ENCODE data around the gene NOPCHAP1.
"Not testable (repeated sequence)": the region's sequence is repeated elsewhere in the genome, so short reads cannot be mapped to it uniquely, and the experiment has no call there.

Gene NOPCHAP1, protein sequence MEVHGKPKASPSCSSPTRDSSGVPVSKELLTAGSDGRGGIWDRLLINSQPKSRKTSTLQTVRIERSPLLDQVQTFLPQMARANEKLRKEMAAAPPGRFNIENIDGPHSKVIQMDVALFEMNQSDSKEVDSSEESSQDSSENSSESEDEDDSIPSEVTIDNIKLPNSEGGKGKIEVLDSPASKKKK

DNA sequence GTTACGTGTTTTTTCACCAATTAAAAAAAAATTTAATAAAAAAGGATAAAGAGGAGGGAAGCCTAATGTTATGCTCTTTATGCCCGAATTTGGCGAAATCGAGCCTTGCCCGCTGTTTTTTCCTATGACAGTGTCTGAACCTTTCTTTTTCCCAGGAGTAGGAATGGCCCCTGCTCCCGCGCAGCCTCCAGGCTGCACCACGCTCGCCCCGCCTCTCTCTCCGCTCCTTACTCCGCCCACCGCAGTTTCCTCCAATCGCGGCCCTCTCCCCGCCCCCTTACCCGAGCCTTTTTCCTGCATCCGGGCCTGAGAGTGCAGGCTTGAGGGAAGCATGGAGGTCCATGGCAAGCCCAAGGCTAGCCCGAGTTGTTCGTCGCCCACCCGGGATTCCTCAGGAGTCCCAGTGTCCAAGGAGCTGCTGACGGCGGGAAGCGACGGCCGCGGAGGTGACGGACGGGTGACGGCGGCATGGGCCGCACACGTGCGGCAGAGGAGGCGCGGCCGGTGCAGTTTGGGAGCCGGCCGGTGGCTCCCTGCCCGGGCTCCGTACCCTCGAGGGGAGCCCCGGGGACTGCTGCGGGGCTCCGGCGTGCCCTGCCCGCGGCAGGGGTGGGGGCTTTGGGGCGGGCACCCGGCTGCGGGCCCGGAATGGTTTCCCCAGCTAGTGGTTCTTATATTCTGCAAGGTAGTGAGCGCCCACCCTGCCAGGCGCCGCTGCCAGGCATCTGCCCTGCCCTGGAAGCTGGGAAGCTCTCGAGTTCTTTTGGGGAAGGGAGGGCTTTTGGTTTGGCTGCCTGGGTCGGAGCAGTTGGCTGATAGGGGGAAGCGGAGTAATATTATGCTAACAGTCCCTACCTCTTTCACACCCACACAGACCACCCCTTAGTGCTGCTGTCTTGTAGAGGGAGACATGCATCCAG, at the start of gene NOPCHAP1:
TSS of gene NOPCHAP1 (plus strand) at position 295 of the 920 bp plus-strand sequence. CDS start at position 332, 37 bp downstream.
- DNase-seq (ENCODE audit: low spot score): peak; percentile 90

DNA sequence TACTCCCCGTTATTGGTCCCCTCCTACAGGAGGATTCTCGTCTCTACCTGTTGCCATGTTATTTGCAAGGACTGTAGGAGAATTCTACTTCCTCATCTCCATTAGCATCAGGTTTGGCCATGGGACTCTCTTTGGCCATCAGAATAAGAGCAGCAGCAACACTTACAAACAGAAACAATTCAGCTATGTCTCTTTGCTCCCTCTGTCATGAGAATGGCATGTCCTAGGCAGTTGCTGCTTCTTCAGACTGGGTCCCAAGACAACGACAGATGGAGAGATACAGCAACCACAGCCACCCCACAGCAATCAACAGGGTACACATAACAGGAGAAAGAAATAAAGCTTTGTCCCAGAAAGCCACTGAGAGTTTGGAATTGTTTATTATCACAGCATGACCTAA, 47.7 kb upstream of the NOPCHAP1 start:
- DNase-seq (ENCODE audit: low spot score): no peak

DNA sequence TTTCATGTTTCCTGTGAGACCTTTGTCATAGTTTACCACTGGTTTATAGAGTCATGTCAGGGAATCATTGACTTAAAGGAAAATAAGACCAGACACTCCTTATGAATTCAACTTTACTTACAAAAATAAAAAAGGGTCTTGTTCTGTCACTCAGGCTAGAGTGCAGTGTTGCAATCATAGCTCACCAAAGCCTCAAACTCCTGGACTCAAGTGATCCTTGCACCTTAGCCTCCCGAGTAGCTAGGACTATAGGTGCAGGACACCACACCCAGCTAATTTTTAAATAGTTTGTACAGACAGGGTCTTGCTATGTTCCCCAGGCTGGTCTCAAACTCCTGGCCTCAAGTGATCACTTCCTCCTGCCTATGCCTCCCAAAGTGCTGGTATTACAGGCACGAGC, 47.0 kb upstream of the NOPCHAP1 start:
- no peak for DNase-seq (ENCODE audit: low spot score)

DNA sequence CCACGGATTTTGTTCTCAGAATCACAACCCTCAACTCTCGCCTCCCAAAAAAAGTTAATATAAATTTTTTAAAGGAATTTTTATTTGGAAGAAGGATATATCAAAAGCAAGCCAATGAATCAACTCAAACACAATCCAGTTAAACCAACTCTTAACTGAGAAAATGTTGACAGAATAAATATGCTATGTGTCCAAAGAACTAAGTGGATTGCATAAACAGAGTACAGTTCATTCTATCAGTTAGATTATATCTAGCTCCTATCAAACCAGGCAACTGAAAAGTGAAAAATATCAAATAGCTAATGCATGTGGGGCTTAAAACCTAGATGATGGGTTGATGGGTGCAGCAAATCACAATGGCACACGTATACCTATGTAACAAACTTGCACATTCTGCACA, 44.7 kb upstream of the NOPCHAP1 start:
- DNase-seq (ENCODE audit: low spot score): no peak

DNA sequence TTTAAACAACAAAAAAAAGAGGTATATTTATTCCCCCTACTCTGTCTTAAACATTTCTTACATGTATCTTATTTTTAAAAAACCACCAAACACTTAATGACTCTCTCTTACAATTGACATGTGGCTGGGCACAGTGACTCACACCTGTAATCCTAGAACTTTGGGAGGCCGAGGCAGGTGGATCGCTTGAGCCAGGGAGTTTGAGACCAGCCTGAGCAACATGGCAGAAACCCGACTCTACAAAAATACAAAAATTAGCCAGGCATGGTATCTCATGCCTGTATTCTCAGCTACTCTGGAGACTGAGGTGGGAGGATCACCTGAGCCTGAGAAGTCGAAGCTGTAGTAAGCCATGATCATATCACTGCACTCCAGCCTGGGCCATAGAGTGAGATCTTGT, 44.0 kb upstream of the NOPCHAP1 start:
- DNase-seq (ENCODE audit: low spot score): no peak

DNA sequence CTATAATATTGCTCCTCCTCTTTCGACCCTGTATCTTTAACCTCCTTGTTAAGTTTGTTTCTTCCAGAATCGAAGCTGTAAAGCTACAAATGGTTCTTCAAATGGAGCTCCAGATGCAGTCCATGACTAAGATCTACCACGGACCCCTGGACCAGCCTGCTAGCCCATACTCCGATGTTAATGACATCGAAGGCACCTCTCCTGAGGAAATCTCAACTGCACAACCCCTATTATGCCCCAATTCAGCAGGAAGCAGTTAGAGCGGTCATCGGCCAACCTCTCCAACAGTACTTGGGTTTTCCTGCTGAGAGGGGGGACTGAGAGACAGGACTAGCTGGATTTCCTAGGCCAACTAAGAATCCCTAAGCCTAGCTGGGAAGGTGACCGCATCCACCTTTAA, 42.7 kb upstream of the NOPCHAP1 start:
- not testable (repeated sequence) for DNase-seq (ENCODE audit: low spot score)

DNA sequence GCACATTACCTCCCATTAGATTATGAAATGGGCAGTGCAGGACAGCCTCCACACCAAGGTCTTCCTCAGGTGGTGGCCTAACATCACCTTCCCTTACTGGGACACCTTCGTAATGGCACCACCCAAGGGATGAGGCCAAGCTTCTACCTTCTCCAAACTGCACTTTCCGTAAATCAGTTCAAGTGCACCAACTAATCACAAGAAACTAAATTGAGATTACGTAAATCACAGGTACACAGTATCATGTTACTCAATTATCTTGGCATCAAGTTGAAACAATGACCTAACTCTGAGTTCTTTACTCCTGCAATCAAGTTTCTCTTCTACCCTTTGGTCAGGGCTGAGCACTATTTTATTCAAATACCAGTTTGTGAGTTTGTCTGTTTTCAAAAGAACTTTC, 41.9 kb upstream of the NOPCHAP1 start:
- DNase-seq (ENCODE audit: low spot score): no peak

DNA sequence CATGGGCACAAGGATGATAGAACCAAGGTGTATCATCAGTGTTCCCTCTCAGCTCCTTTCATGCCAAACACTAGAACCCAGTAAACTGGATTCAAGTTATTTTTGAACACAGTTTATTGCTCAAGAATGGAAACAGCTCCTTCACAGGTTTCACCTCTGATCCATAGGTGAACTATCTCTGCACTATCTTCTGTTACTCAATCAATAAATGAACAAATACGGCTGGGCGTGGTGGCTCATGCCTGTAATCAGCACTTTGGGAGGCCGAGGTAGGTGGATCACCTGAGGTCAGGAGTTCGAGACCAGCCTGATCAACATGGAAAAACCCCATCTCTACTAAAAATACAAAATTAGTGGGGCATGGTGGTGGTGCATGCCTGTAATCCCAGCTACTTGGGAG, 37.4 kb upstream of the NOPCHAP1 start:
- DNase-seq (ENCODE audit: low spot score): not testable (repeated sequence)

DNA sequence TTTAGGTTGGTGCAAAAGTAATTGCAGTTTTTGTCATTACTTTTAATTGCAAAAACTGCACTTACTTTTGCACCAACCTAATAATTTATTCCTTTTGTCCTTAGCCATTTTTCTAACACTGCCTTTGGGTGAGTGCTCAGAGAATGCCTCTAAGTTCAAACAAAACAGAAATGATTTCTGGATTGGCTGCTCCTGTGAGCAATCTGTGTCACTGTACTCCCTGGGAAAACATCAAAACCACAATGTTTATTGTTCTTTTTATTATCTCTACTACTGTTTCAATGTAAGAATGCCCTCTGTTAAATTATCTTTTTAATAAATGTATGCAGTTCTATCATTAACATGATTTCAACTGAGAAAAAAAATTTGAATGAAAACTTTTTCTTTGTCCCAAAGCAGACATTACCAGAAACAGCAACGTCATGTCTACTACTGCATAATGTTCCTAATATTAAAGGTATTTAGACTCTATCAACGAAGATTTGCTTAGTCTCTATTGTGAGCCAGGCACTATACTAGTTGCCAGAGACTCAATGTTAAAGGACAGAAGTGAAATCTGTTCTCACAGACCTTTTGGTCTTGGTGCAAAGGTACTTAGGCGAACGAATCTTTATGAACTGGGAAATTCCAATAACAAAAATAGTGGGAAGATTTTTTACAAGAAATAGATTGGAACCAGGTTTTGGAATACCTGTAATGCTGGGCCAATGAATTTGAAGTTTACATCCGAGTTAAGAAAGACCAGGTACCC, 34.2 kb upstream of the NOPCHAP1 start:
- DNase-seq (ENCODE audit: low spot score): no peak

DNA sequence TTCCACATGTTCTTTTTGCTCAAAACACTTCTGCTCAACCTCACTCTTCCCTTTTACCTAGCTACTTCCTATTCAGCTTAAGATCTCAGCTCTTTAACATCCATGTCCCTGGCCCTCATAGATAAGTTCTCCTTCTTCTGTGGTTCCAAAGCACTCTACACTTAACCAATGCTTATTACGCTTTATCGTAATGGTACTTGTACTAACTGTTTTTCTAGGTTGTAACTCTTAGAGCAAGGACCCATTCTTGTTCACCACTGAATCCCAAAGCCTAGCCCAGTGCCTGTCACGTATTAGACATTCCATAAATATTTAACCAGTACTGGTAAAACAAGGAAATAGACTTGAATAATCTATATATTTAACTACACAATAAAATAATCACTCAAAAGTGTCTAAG, 33.3 kb upstream of the NOPCHAP1 start:
- no peak for DNase-seq (ENCODE audit: low spot score)

DNA sequence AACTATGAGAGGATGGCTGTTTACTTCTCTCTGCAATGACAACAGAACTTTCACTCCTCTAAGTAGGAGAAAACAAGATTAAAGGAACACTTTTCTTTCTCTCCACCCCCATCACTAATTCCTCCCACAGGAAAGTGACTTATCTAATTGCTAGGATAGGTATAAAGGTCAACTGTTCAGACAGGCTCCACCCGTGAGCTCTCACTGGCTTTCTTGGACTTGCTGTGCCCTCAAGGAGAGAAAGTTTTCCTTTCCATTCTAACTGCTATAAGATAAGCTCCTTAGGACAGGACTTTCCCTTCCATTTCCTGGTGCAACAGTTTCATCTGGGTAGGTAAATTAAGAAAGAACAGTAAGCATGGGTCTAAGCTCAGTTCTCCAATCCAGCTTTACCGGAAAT, 32.8 kb upstream of the NOPCHAP1 start:
- no peak for DNase-seq (ENCODE audit: low spot score)

DNA sequence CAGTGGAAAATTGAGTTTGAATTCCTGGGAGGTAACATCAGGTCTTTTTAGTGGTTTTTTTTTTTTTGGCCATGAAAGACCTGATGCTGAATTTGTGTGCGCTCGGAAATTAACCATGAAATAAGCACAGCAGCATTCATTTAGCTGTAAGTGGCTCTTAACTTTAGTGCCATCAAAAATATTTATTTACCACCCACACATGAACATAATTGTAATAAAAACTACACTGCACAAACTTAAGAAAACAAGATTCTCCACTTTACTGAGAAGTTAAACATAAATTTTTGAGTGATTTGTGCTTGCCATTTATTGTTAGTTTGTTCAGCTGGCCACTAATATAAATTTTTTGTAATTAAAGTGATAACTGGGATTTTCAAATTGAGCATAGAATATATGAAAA, 30.4 kb upstream of the NOPCHAP1 start:
- DNase-seq (ENCODE audit: low spot score): no peak

DNA sequence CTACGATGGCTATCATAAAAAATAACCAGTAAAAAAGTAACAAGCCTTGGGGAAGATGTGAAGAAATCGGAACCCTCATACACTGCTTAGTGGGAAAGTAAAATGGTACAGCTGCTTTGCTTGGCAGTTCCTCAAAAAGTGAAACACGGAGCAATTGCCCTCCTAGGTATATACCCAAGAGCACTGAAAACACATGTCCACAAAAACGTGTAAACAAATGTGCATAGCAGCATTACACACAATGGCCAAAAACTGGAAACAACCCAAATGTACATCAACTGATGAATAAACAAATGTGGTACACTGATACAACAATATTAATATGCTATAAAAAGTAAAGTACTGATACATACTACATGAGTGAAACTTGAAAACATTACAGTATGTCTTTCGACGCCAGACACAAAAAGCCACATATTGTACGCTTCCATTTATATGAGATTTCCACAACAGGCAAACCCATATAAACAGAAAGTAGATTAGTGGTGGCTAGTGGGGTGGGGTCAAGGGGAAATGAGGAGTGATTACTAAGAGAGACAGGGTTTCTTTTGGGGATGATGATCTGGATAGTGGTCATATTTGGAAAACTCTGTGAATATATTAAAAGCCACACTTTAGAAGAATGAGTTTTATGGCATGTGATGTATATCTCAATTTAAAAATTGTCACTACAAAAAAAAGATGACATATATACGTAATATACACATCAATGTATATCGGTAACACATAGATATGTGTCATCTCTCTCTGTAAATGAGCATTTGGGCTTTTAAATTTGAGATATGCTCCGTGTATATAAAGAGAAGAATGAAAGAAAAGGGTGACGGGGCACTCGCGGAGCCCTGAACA, 29.0 kb upstream of the NOPCHAP1 start:
- DNase-seq (ENCODE audit: low spot score): no peak

DNA sequence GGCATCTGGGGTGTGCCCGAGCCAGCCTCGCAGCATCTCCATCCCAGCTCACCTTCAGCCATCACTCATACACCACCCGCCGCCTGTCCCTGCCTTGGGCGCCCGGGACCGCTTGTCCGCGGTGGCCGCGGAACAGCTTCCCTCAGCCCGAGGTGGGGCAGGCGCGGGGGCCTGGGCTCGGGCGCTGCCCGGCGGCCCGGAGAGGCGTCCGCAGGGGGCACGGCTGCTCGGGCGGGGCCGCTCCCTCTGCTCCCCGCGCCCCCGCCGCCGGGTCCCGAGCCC, 28.5 kb upstream of the NOPCHAP1 start:
- DNase-seq (ENCODE audit: low spot score): peak; percentile 46

DNA sequence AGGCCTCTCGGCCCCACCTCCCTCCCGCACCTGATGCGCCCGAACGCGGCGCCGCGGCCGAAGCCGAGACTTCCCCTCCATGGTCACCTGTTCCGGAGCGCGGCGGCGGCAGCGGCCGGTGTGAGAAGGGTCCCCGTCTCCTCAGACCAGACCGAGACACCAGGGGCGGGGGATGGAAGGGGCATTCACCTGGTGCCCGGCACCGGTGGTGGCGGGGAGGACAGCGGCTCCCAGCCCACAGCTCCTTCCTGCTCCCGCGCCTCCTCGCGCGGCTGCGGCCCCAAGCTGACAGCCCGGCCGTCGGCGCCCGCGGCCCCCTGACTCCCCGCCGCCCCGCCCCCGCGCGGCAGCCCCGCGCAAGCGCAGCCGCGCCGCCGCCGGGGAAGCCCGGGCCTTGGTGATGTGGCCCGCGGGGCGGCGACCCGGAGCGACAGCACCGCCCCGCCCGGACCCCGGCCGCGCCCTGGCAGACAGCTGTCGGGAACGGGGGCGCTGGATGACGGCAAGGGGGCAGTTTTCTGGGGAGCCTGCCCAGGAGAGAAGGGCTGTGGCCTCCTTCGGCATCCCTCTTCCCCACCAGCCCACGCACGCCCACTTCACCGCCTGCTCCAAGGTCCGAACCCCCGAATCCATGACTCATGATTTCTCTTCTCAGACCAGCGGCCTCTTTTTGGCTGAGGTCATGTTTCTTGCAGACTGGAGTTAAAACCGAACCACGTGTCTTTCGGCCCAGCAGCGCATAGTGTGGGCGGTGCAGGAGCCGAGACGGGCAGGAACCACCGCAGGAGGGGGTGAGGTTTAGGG, 27.9 kb upstream of the NOPCHAP1 start, which contains the start of gene SLC41A2:
TSS of gene SLC41A2 (minus strand) at position 290 of the 804 bp plus-strand sequence. CDS start 29,763 bp downstream, outside the sequence.
- DNase-seq (ENCODE audit: low spot score): peak; percentile 92

DNA sequence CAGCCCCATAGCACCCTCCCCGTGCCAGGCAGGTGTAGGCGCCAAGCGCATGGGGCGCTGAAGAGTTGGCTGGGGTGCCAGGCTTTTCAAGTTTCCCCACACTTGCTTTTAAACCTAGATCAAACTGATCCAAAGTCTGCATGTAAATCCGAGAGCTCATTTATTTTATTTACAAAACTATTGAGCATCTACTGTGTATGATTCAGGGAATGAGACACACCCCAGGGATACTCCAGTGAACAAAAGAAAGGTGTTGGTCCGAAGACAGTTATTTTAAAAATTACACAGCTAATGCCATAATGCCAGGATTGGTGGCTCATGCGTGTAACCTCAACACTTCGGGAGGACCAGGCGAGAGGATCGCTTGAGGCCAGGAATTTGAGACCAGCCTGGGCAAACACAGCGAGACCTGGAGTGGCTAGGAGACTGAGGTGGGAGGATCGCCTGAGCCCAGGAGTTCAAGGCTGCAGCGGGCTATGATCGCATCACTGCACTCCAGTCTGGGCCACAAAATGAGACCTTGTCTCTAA, 27.2 kb upstream of the NOPCHAP1 start:
- DNase-seq (ENCODE audit: low spot score): no peak

DNA sequence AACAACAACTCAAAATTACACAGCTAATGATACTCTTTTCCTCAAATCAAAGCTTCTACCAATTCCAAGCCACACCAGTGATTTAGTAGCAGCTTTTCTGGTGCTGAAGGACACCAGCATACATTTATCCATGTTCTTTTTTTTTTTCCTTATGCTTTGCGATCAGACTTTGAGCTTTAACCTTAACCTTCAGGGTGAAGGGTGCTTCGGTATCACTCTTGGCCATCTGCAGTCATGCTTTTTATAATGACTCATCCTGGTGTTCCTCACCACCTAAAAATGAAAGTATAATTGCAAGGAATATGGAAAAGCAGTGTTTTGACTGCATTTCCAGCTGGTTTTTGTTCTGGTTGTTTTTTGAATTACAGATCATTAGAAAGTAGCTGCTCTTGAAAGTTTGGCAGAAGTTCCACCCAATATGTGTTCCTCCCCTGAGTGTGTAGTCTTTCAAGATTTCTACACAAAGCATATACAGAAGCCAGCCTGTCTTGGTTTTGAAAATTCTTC, 26.7 kb upstream of the NOPCHAP1 start:
- DNase-seq (ENCODE audit: low spot score): no peak

DNA sequence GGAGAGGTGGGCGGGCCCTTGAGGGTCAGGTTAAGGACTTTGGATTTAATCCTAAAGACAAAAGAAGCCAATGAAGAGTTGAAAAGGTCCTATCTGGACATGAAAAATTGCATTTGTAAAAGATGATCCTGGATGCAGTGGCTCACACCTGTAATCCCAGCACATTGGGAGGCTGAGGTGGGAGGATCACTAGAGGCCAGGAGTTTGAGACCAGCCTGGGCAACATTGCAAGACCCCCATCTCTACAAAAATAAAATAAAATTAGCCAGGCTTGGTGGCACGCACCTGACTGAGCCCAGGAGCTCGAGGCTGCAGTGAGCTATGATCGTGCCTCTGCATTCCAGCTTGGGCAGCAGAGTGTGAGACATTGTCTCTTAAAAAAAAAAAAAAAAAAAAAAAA, 25.7 kb upstream of the NOPCHAP1 start:
- no peak for DNase-seq (ENCODE audit: low spot score)

DNA sequence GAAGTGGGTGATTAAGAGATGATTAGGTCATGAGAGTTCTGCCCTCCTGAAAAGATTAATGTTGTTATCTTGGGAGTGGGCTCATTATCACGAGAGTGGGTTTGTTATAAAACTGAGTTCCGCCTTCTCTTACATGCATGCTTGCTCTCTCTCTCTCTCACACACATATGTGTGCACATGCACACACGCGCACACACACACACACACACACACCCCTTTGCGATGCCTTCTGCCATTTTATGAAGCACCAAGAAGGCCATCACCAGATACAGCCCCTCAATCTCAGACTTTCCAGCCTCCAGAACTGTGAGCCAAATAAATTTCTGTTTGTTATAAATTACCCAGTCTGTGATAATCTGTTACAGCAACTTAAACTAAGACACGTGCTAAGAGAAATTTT, 22.4 kb upstream of the NOPCHAP1 start:
- DNase-seq (ENCODE audit: low spot score): no peak

DNA sequence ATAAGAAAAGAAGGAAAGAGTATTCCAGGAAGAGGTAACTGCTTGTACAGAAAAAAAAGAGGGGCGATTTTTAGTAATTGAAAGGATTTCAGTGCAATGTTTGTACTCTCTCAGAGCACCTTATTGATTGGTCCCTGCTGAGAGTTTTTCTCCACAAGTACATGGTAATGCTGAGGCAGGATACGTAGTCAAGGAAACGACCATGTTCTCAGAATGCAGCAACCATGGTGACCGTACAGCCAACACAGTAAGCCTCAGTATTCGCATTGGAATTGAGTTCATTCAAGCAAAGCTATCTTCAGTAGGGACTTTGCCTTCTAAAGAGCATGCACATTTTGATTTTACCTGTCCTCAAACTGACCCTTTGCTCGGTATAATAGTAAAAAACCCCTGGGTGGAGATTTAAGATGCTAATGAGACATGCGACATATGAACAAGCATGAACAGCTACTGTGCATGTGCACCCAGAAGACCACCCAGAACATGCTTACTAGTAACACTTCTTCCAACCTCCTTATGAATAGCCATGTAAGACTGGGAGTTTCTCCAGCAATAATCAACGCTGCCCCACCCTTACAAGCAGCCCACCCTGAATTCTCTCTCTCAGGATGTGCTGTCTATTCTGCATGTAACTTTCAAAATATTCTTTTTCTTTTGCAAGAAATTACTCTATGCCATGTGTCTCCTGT, 21.8 kb upstream of the NOPCHAP1 start:
- DNase-seq (ENCODE audit: low spot score): no peak

All from germinal center (tissue), 1 donor.